ENCODE data around the gene CLBA1.

Gene CLBA1

DNA sequence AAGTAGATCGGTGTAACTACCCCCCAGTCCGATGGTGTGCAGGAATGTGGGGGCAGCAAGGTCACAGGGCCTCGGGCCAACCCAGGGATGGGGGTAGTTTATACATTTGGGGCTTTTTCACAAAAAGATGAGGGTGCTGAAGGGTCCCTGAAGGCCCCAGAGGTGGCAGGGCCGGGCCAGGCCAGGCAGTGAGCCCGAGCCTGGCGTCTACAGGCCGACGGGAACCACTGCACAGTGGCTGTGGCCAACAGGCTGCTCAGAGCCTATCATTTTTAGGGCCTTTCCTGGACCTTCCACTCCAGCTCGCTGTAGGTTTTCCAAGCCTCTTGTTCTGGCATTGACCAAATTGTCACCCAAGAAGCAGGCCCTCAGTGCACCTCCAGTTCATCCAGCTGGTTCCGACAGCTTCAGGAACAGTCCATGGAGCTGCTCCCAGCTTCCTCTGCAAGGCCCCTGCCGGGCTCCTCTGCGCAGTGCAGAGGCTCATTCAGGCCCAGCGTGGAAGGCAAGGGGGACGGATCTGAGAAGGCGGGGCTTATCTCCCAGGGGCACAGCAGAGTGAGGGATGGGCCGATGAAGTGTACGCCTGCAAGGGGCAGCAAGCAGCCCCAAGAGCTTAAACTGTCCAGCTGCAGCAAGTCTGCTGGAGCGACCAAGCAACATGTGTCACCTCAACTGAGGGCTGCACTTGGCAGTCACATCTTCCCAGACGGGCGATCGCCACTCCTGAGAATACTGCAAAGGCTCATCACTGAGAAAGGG is 21.4 kb downstream of the CLBA1 start:
- FAIRE-seq, result no peak

DNA sequence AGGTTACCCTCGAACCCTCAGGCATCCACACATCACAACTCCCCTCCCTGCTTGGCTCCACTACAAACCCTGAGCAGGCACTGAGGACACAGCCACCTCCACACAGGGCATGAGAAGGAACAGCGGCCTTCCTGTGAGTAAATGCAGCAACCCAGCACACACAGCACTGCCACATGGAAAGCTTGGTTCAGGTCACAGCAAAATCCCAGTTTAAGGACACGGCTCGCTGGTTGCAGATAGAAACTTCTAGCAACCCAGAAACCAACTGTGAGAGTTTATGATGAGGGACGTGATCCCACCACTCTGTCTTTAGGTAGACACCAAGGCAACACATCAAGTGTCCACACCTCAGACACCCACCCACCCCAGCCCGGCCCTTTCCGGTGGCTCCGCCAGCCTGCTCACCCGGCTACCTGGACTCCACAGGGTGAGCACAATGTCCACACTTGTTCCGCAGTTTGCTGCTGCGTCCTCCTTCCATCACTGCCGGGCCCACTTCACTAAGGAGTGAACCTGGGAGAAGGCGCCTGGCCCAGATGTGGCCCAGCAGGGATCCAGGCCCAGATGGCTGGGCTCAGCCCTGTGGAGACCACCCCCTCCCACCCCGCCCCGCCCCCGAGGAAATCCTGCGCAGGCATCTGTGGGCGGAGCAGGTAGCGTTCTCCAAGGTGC is 22.1 kb downstream of the CLBA1 start:
- no peak for FAIRE-seq

DNA sequence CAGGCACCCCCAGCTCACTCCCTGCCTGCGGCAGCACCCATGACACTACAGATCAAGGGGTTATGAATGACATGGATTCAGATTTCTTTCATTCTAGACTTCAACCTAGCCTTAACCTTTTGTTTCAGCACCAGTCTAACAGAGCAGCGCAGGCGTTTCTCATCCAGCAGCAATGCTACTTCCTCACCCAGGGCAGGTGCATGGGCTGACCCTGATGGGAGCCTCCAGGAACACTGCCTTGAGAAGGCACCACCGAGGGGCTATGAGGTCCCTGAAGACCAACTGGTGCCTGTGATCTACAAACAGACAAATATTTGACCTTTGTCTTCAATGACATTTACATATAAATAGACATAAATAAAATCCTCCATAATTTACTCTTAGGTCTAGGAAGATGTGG is 24.5 kb downstream of the CLBA1 start:
- FAIRE-seq, result no peak

DNA sequence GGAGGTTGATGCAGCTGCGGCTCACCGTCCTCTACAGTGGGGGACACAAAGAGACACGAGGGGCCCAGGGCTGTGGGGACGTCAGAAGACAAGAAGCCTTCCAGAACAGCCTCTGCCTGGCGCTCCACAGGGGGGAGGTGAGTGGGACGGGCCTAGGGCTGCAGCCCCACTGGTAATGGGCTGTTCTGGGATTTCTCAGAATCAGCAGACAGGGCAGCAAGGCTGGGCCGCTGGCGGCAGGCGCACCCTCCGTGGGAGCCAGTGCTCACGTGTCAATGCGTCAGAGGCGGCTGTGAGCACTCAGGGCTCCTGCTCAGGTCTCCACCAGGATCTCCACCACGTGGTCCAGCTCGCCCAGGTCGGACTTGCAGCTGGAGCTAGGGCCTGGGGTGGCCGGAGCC is 25.3 kb downstream of the CLBA1 start:
- no peak for FAIRE-seq

DNA sequence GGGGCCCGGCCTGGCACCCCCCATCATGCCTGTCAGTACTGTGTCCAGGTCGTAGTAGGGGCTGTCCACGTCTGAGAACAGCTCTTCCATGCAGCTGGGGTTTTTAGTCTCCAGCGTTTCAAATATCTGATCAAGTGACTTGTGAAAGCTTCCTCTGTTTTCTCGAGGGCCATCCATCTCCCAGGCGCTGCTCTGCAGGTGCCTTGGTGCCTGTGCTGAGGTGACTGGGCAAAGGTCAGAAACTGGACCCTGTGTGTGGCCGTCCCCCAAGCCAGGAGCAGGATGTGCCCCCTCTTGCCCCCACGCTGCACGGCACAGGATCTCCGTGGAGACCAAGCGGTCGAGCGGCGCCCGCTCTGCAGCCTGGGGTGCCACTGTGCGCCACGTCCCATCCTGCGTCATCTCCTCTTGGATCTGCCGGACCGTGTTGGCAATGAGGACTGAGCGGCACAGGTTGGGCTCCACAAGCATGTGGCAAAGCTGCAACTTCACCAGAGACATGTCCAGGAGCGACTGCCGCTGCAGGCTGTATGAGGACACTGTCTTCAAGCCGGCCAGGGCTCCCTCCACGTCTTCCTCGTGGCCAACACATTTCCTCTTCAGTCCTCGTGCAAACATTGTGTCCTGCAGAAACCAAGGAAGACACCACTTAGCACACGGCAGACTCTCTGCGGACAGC is 25.9 kb downstream of the CLBA1 start:
- no peak for FAIRE-seq

DNA sequence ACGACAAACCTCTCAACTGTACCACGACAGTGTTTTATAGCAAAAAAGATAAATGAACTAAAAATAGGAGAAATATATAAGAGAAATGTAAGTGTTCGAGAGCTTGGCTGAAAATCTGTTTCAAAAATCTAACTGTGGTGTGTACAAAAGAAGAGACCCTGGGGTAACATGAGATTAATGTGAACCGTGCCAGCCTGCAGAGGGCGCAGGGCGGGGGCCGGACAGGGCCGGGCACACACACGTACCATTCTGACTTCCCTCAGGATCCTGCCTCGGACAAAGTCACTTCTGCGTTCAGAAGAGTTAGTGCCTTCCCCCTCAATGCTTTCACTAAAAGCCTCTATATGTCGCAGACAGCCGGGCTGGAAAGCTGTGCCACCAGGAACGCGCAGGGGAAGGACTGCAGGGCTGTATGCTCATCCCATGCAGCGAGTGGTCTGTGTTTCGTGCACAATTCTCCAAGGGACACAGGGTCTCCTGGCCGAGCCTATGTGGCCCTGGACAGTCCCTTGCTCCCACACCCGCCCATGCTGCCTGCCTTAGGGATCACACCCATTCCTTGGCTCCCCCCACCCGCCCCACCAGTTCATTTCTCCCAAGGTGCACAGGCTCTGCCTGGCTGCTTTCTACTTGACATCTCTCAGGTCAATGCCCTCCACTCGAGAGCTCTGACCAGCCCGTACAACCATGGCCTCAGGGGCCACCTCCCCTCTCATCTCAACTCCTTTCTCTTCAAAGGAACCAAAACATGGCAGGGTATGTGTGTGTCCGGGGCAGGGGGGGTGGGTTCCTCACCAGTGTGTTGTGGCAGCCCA is 26.8 kb downstream of the CLBA1 start:
- FAIRE-seq, result no peak

DNA sequence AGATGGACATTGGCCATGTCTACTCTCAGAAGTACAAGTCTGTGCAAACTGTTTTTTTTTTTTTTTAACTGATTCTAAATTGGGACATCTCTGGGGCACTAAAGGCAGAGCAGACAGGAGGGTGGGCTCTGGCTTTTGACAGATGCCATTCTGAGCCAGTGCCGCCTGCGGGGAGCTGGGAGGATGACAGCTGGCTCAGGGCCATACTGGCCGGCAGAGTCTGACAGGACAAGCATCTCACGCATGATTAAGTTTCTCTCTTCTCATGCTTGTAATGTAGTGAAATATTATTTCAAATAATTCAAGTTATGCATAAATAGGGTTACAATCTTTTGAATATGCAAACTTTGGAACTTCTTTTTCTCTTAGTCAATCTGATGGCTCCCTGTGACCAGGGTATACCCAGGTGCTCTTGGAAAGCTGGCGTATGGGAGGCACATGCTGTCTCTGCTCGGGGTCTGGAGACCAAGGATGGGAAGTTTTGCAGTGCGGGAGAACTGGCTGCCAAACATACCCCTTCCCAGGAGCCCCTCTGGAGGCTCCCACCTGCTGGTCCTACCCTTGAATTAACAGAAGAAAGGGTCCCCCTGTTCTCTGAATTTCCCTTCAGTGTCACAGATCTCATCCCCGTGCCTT is 27.7 kb downstream of the CLBA1 start:
- no peak for FAIRE-seq

DNA sequence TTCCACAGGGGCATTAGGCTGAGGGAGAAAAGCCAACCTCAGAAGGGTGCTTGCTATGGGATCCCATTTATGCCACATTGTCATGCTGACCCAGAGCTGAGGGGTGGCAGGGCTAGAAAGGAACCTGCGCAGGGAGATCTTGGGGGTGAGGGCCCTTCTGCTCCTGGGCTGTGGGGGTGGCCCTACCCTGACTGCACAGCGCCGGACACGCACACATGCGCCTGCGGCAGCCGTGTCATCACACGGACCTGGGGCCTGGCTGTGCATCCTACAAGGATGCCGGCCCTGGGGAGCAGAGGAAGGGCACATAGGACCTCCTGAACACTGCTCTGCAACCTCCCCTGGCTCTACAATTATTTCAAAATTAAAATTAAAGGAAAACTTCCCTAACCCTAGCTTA is 28.4 kb downstream of the CLBA1 start:
- no peak for FAIRE-seq

DNA sequence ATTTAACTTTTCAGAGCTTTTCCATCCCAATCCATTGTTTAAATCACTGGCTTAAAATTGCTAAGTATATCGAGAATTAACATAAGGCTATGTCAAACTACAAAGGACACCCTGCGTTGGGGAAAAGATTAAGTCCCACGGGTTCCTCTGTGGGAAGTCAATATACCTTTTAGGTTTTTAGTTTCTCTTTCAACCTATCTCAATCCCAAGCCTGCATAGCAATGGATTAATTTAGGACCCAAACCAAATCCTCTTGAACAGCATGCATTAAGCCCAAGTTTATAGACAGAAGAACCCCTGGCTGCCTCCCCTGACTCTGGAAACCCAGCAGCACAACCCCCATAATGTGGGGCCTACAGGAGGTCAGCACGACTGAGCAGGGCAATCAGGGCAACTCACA is 29.0 kb downstream of the CLBA1 start:
- no peak for FAIRE-seq

DNA sequence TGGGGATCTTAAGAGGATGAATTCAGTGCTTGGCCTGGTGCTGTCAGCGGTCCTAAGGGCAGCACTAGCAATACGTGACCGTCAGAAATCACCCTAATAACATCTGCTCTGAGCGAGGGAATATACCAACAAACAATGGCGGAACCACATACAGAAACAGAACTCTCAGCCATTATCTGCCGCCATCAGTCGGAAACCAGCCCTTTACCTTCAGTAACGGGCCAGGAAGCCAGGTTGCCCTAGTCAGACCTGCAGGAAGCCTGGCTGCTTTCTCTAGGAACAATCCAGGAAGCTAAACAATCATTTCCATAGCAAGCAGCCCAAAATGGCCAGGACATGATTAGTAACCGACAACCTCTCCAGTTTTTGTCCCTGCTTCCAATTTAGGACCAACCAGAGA is 29.7 kb downstream of the CLBA1 start:
- FAIRE-seq, result no peak

DNA sequence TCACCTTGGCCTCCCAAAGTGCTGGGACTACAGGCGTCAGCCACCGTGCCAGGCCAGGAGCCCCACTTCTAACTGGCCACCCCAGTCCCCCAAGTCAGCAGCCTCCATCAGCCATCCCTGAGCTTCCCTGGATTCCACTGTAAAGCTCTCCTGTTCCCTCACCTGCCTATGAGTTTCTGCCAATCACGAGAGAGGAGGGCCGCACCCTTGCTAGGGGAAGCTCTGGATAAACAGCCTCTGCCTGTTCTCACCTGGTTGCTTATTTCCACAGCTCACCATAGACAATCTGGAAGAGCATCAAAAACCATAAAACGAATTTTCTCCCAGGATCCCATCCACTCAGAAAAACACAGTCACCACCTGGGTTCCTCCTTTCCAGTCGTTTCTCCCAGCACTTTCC is 30.3 kb downstream of the CLBA1 start:
- FAIRE-seq, result no peak

DNA sequence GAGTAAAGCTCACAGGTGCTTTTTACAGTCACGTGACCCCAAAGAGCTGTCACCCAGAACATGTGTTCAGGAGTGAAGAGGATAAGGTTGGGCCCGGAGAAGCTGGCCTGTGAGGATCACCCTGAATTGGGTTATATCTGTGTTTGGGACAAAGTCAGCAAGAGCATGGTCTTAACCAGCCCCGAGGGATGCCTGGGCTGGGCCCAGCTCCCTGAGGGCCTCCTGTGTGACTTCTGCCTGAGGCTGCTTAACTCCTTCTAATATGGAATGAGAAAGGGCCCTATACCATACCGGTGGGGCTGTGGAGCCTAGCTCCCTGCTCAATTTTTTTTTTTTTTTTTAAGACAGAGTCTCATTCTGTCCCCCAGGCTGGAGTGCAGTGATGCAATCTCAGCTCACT is 32.8 kb downstream of the CLBA1 start:
- no peak for FAIRE-seq

DNA sequence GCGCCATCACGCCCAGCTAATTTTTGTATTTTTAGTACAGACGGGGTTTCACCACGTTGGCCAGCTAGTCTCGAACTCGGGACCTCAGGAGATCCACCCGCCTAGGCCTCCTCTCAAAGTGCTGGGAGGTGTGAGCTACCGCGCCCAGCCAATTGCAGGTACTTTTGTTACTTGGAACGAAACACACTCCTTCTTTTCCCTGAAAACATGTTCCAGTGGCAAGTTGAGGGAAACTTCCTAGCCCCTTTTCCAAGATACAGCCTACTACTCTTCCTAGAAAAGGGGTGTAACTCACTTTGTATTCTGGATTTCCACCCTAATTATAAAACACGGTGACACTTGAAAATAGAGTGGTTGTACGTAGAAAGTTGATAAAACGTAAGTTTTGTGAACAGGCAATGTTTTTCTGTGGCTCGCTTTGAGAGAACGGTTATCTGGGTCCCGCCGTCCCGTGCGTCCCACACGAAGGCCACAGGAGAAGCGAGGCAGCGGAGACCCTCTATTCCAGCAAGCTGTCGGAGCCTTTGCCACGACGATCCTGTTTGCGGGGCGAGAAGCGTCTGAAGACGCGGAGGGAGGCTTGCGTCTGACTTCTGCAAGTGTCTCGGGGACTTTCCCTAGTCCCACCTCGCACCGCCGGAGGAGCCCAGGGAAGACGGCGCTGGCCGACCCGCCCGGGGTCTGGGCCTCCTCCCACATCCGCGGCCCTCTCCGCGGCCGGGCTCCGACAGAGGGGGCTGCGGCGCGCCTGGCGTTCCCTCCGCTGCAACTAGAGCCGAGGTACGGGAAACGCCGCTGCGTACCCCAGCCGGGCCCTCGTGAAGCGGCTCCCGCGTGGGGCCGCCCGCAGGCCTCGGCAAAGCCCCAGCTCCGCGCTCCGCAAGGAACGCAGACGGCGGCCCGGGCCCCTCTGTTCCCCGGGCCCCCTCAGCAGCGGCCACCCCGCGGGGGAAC is 34.5 kb downstream of the CLBA1 start:
- FAIRE-seq, result no peak

DNA sequence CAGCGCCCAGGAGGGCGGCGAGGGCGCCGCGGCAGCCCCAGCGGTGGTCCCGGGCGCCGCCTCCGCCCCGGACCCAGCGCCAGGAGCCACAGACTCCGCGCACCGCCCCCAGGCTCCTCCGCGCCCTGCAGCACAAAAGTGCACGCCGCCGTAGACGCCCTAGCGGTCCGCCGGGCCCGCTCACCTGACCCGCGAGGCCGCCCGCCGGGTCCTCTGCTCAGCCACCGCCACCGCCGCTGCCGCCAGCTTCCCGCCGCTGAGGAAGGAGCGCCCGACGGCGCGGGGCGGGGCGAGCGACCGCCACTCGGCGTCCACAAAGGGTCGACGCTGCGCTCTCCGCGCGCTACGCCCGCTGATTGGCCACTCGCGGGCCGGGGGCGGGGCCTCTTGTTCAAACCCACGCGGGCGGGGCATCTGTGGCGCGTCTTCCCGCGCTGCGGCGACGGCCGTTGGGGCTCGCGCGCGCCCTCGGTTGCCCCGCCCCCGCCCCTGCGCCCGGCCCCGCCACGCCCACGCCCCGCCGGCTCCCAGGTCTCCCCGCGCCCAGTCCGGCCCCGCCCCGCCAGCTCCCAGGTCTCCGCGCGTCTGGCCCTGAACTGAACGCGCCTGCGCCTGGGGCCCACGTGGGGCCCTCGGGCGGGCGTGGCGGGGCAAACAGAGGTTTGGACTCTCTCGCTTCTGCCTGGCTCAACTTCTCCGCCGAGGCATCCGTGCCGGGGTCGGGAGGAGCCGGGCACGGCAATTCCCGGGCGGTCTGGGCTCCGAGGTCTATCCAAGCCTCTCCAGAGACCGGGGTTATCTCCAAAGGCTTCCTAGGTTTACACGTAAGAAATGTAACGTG is 35.4 kb downstream of the CLBA1 start, which contains the start of gene CDCA4:
Gene CDCA4 (minus strand): TSS at position 269 of the 841 bp plus-strand sequence. CDS start 9,154 bp downstream, outside the sequence.
- FAIRE-seq, result no peak

DNA sequence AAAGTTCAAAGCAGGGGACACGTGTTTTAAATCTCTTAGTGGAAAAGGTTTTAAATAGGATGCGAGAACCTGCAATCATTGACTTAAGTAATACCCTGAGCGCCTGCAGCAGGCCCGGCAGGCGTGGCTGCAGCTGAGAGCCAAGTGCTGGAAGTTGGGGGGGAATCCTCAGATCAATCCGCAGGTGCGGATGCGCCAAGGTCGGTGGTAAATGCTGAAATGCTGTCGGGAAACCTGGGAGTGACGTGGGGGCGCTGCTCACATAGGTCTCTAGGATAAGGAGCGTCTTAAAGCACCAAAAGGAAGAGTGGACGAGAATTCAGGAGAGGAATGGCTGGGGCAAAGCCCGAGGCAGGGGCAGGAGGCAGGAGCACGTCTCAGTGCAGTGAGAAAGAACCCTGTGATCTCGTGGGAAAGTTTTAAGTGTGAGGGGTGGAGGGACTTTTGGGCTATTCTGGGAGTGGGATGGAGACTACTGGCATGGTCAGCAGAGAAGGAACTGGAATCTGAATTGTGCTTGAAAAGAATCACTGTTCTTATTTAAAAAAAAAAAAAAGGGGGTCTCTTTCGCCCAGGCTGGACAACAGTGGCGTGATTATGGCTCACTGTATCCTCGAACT is 36.2 kb downstream of the CLBA1 start:
- FAIRE-seq, result no peak

DNA sequence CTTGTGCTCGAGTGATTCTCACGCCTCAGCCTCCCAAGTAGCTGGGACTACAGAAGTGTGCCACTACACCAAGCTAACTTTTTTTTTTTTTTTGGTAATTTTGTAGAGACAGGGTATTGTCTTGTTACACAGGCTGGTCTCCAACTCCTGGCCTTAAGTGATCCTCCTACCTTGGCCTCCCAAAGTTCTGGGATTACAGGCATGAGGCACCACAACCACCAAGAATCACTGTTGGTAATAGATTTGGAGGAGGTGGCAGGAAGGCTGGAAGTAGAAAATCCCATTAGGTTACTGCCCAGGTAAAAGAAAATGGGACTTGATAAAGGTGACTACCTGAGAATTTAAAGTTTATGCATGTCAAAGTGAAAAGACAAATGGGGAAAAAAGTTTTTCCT is 36.7 kb downstream of the CLBA1 start:
- no peak for FAIRE-seq

DNA sequence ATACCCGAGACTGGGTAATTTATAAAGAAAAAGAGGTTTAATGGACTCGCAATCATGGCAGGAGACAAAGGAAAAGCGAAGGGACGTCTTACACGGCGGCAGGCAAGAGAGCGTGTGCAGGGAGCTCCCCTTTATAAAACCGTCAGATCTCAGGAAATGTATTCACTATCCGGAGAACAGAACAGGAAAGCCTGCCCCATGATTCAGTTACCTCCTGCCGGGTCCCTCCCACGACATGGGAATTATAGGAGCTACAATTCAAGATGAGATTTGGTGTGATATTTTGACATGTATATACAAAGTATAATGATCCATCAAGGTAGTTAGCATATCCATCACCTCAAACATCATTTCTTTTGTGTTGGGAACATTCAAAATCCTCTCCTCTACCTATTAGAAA is 37.6 kb downstream of the CLBA1 start:
- FAIRE-seq, result no peak

DNA sequence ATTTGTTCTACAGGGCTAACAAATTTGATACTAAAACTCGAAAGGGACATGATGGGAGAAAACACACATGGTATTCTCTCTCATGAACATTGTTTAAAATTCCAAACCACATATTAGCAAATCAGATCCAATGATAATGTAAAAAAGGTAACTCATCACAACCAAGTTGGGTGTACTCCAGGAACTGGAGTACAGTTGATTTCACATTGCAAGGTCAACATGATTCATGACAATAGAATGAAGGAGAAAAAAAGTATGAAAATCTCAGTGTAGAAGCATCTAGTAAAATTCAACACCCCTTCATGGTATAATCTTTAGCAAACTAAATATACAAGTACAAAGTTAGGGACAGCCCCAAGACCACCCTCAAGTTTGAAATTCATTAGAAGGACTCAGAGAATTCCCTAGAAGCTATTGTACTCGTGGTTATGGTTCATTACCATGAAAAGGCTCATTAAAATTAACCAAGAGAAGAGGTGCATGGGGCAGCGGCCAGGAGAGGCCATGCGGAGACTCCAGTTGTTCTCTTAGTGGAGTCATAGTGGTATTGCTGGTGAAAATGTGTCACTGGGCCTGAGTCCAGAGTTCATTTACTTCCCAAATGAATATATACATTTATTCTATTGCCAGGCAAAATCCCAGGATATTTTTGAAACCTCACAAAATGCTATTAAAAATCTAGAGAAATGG is 38.3 kb downstream of the CLBA1 start:
- FAIRE-seq, result no peak

DNA sequence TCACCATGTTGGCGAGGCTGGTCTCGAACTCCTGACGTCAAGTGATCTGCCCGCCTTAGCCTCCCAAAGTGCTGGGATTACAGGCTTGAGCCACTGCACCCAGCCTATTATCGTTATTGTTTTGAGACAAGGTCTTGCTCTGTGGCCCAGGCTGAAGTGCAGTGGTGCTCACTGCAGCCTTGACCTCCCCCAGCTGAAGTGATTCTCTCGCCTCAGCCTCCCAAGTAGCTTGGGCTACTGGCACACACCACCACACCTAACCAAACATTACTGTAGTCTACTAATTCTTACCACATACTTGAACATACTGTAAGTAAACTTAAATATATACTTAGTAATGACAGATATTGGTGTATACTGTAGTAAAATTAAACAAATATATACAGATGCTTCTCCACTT is 39.8 kb downstream of the CLBA1 start:
- FAIRE-seq, result no peak

Measured in colon (tissue), 2 donors.